IPS DF 6.9 (cell line): Measurements from ENCODE around the gene SLC31A1.
"Not testable (repeated sequence)": the region's sequence is repeated elsewhere in the genome, so short reads cannot be mapped to it uniquely, and the experiment has no call there.

ENCODE experiments used
- DNase-seq: peaks from one replicate; pipeline ENCODE4 v3.0.0-alpha.2; 2013; ENCODE audit warnings: low read depth, low spot score
- H3K27ac ChIP-seq: one replicate; pipeline ENCODE4 v1.5.1; 2013; ENCODE audit warnings: low read length, control low read depth
- H3K27me3 ChIP-seq: 2 replicates; pipeline ENCODE4 v1.6.1; 2013; ENCODE audit warnings: mild to moderate bottlenecking, low read length; ENCODE audit not compliant: control insufficient read depth, insufficient read depth
- H3K36me3 ChIP-seq: 2 replicates; pipeline ENCODE4 v1.6.1; 2013; ENCODE audit warnings: low read length; ENCODE audit not compliant: control insufficient read depth, insufficient read depth
- H3K4me1 ChIP-seq: 2 replicates; pipeline ENCODE4 v1.6.1; 2013; ENCODE audit warnings: low read length; ENCODE audit not compliant: control insufficient read depth, insufficient read depth
- H3K4me3 ChIP-seq: 2 replicates; pipeline ENCODE4 v1.5.1; 2013; ENCODE audit warnings: mild to moderate bottlenecking, low read length
- H3K9me3 ChIP-seq: 2 replicates; pipeline ENCODE4 v1.6.1; 2013; ENCODE audit warnings: low read length, inconsistent platforms; ENCODE audit not compliant: control insufficient read depth, insufficient read depth
- WGBS: extraction: QIAGEN DNeasy Blood & Tissue Kit; methylation state at CpG from one replicate; pipeline ENCODE4 v1.1.7; 2013; ENCODE audit warnings: mixed read lengths, missing lambda C conversion rate; ENCODE audit not compliant: insufficient read length, insufficient coverage; 5-methylcytosine and 5-hydroxymethylcytosine counted together

SLC31A1 gene

GRCh38 chr9:113238202-113238858 is 17.0 kb downstream of the SLC31A1 start:
- H3K4me1 ChIP-seq: no peaks in the 10 kb centered on the region
- H3K27me3 ChIP-seq: no peaks in the 10 kb centered on the region
- no peak overlapping the region for H3K4me3 ChIP-seq
- H3K36me3 ChIP-seq: no peaks in the 10 kb centered on the region
- no peak overlapping the region for H3K27ac ChIP-seq
- no peak for DNase-seq
- no CpG with 5 or more reads among the region's 10 CpGs for WGBS
- H3K9me3 ChIP-seq: no peaks in the 10 kb centered on the region

GRCh38 chr9:113238859-113239232 is 17.5 kb downstream of the SLC31A1 start:
- Histone ChIP-seq H3K4me1 (no peaks in the 10 kb centered on the region), H3K36me3 (no peaks in the 10 kb centered on the region), H3K9me3 (no peaks in the 10 kb centered on the region), H3K4me3 (no peak overlapping the region), H3K27me3 (no peaks in the 10 kb centered on the region), H3K27ac (no peak overlapping the region)
- DNase-seq: no peak
- WGBS: no CpG with 5 or more reads among the region's 4 CpGs

GRCh38 chr9:113241161-113241560 is 19.8 kb downstream of the SLC31A1 start:
- Histone ChIP-seq H3K4me3 (no peak overlapping the region), H3K4me1 (no peaks in the 10 kb centered on the region), H3K9me3 (no peaks in the 10 kb centered on the region), H3K27ac (no peak overlapping the region), H3K27me3 (no peaks in the 10 kb centered on the region), H3K36me3 (no peaks in the 10 kb centered on the region)
- WGBS: no CpG with 5 or more reads among the region's 2 CpGs
- no peak for DNase-seq

GRCh38 chr9:113244556-113244955 is 23.2 kb downstream of the SLC31A1 start:
- Histone ChIP-seq H3K27me3 (no peaks in the 10 kb centered on the region), H3K4me1 (no peaks in the 10 kb centered on the region), H3K36me3 (no peaks in the 10 kb centered on the region), H3K4me3 (no peak overlapping the region), H3K27ac (no peak overlapping the region), H3K9me3 (no peaks in the 10 kb centered on the region)
- WGBS: 100% methylated on average over 1 of the region's 2 CpGs
- no peak for DNase-seq

- H3K27me3 ChIP-seq: no peaks in the 10 kb centered on the region
- no peaks in the 10 kb centered on the region for H3K36me3 ChIP-seq
- no peaks in the 10 kb centered on the region for H3K9me3 ChIP-seq
- no peak overlapping the region for H3K4me3 ChIP-seq
- no peaks in the 10 kb centered on the region for H3K4me1 ChIP-seq
- no peak for DNase-seq
- H3K27ac ChIP-seq: no peak overlapping the region
- WGBS: no CpG with 5 or more reads among the region's 4 CpGs
Observed at GRCh38 chr9:113245894-113246293, 24.6 kb downstream of the SLC31A1 start.

- DNase-seq: no peak
- Histone ChIP-seq H3K36me3 (no peaks in the 10 kb centered on the region), H3K4me1 (no peaks in the 10 kb centered on the region), H3K27me3 (no peaks in the 10 kb centered on the region), H3K9me3 (no peaks in the 10 kb centered on the region), H3K4me3 (no peak overlapping the region), H3K27ac (no peak overlapping the region)
- no CpG with 5 or more reads among the region's 6 CpGs for WGBS
Observed at GRCh38 chr9:113246928-113247327, 25.6 kb downstream of the SLC31A1 start.

- H3K27ac ChIP-seq: no peak overlapping the region
- no peaks in the 10 kb centered on the region for H3K4me1 ChIP-seq
- no peak overlapping the region for H3K4me3 ChIP-seq
- H3K9me3 ChIP-seq: no peaks in the 10 kb centered on the region
- no peaks in the 10 kb centered on the region for H3K36me3 ChIP-seq
- no peak for DNase-seq
- H3K27me3 ChIP-seq: no peaks in the 10 kb centered on the region
Observed at GRCh38 chr9:113247640-113248039, 26.3 kb downstream of the SLC31A1 start.

- H3K4me3 ChIP-seq, H3K9me3 ChIP-seq, H3K36me3 ChIP-seq, H3K27ac ChIP-seq, H3K27me3 ChIP-seq, H3K4me1 ChIP-seq, DNase-seq: not testable (repeated sequence)
- WGBS: no CpG with 5 or more reads among the region's 2 CpGs
Observed at GRCh38 chr9:113249661-113250060, 28.3 kb downstream of the SLC31A1 start.

- Histone ChIP-seq H3K9me3 (no peaks in the 10 kb centered on the region), H3K4me3 (no peak overlapping the region), H3K4me1 (no peaks in the 10 kb centered on the region), H3K27me3 (no peaks in the 10 kb centered on the region), H3K27ac (no peak overlapping the region), H3K36me3 (no peaks in the 10 kb centered on the region)
- no CpG with 5 or more reads among the region's 2 CpGs for WGBS
- DNase-seq: no peak
Observed at GRCh38 chr9:113250807-113251206, 29.5 kb downstream of the SLC31A1 start.

- Histone ChIP-seq H3K9me3 (no peaks in the 10 kb centered on the region), H3K36me3 (no peaks in the 10 kb centered on the region; the same call in 1 of the 2 replicates), H3K27ac (no peak overlapping the region), H3K27me3 (no peaks in the 10 kb centered on the region), H3K4me3 (no peak overlapping the region), H3K4me1 (no peaks in the 10 kb centered on the region)
- DNase-seq: no peak
- WGBS: no CpG with 5 or more reads among the region's 1 CpG
Observed at GRCh38 chr9:113254991-113255390, 33.6 kb downstream of the SLC31A1 start.

- H3K27ac ChIP-seq: no peak overlapping the region
- H3K4me1 ChIP-seq: no peaks in the 10 kb centered on the region
- no CpG with 5 or more reads among the region's 6 CpGs for WGBS
- H3K4me3 ChIP-seq: no peak overlapping the region
- H3K36me3 ChIP-seq: no peaks in the 10 kb centered on the region; the same call in 1 of the 2 replicates
- H3K9me3 ChIP-seq: no peaks in the 10 kb centered on the region
- DNase-seq: no peak
- no peaks in the 10 kb centered on the region for H3K27me3 ChIP-seq
Observed at GRCh38 chr9:113255438-113255837, 34.1 kb downstream of the SLC31A1 start.
